HG03039 (cell line): Measurements from ENCODE around the gene LTO1.
"Not testable (repeated sequence)": the region's sequence is repeated elsewhere in the genome, so short reads cannot be mapped to it uniquely, and the experiment has no call there.

Experiments used
- ATAC-seq: cut with Tn5 transposase; IDR thresholded peaks from one replicate; pipeline ENCODE4 v1.9.1; 2021; ENCODE audit warnings: mild to moderate bottlenecking, moderate library complexity; ENCODE audit not compliant: unreplicated experiment

LTO1 gene

GRCh38 chr11:69702239-69702691 lies 27.1 kb upstream of the LTO1 start:
- no peak for ATAC-seq

- ATAC-seq = no peak
These were observed 25.4 kb upstream of the LTO1 start for GRCh38 chr11:69700278-69701140.

- ATAC-seq = no peak
These were observed 24.1 kb upstream of the LTO1 start for GRCh38 chr11:69699213-69699612.

- ATAC-seq = no peak
These were observed 23.2 kb upstream of the LTO1 start for GRCh38 chr11:69698362-69698761.

GRCh38 chr11:69697861-69698260 lies 22.7 kb upstream of the LTO1 start:
- no peak for ATAC-seq

- no peak for ATAC-seq
These were observed 22.3 kb upstream of the LTO1 start for GRCh38 chr11:69697469-69697843.

- no peak for ATAC-seq
These were observed 21.8 kb upstream of the LTO1 start for GRCh38 chr11:69696749-69697468.

GRCh38 chr11:69695995-69696394 lies 20.8 kb upstream of the LTO1 start:
- ATAC-seq = not testable (repeated sequence)

GRCh38 chr11:69695581-69695980 lies 20.4 kb upstream of the LTO1 start:
- ATAC-seq = no peak

- no peak for ATAC-seq
These were observed 19.6 kb upstream of the LTO1 start for GRCh38 chr11:69694781-69695180.

- ATAC-seq = no peak
These were observed 17.3 kb upstream of the LTO1 start for GRCh38 chr11:69692422-69692821.

- ATAC-seq = no peak
These were observed 16.3 kb upstream of the LTO1 start for GRCh38 chr11:69691463-69691862.

- no peak for ATAC-seq
These were observed 14.5 kb upstream of the LTO1 start for GRCh38 chr11:69689484-69690319.

GRCh38 chr11:69687969-69688771 lies 13.0 kb upstream of the LTO1 start:
- ATAC-seq = not testable (repeated sequence)

- no peak for ATAC-seq
These were observed 11.7 kb upstream of the LTO1 start for GRCh38 chr11:69686856-69687255.

- ATAC-seq = no peak
These were observed 11.3 kb upstream of the LTO1 start for GRCh38 chr11:69686452-69686851.

- no peak for ATAC-seq
These were observed 10.2 kb upstream of the LTO1 start for GRCh38 chr11:69685348-69685747.

- ATAC-seq = no peak
These were observed 9.5 kb upstream of the LTO1 start for GRCh38 chr11:69684651-69685050.

- no peak for ATAC-seq
These were observed 8.7 kb upstream of the LTO1 start for GRCh38 chr11:69683764-69684333.

GRCh38 chr11:69682681-69683326 lies 7.7 kb upstream of the LTO1 start:
- ATAC-seq = no peak
